Glutamatergic neuron (in vitro differentiated cells): Measurements from ENCODE around the gene NKAPL. TPM values are rescaled to one million over a fixed set of nuclear protein-coding genes. Genes with fewer than 3 reads are reported as not detected.

ENCODE experiments used
- DNase-seq: peaks from one replicate; pipeline ENCODE4 v3.0.0; 2022
- H3K27ac Mint-ChIP-seq: one replicate; pipeline ENCODE4 v1.8.0; 2020; ENCODE audit warnings: mild to moderate bottlenecking, mixed read lengths, inconsistent platforms; ENCODE audit not compliant: unreplicated experiment
- H3K27me3 Mint-ChIP-seq: one replicate; pipeline ENCODE4 v1.8.0; 2020; ENCODE audit warnings: mild to moderate bottlenecking, moderate library complexity, mixed read lengths, inconsistent platforms; ENCODE audit not compliant: unreplicated experiment
- H3K36me3 Mint-ChIP-seq: one replicate; pipeline ENCODE4 v1.8.0; 2020; ENCODE audit warnings: mild to moderate bottlenecking, mixed read lengths, inconsistent platforms; ENCODE audit not compliant: unreplicated experiment
- H3K4me1 Mint-ChIP-seq: one replicate; pipeline ENCODE4 v1.8.0; 2020; ENCODE audit warnings: mild to moderate bottlenecking, low read depth, mixed read lengths, inconsistent platforms; ENCODE audit not compliant: unreplicated experiment
- H3K4me3 Mint-ChIP-seq: one replicate; pipeline ENCODE4 v1.8.0; 2020; ENCODE audit warnings: mild to moderate bottlenecking, mixed read lengths, inconsistent platforms; ENCODE audit not compliant: unreplicated experiment
- H3K9me3 Mint-ChIP-seq: one replicate; pipeline ENCODE4 v1.8.0; 2020; ENCODE audit warnings: mild to moderate bottlenecking, moderate library complexity, mixed read lengths, inconsistent platforms; ENCODE audit not compliant: unreplicated experiment
- total RNA-seq: library from RNA; stranded (reverse); fragmentation: NEBNext Ultra II Directional; extraction: Animal tissue kit (Norgen Biotek cat#: 25700); gene quantifications from one replicate; pipeline ENCODE4 v1.2.1, GENCODE V29; 2021; ENCODE audit not compliant: unreplicated experiment
- TF ChIP-seq, protein P1 (sequence below): fragments of 200-600 bp; sonication (generic); IDR thresholded peaks from one replicate; pipeline ENCODE4 v1.5.0; 2021; ENCODE audit not compliant: partially characterized antibody, unreplicated experiment

Gene NKAPL
- total RNA-seq, 1 donor from 2014 or later: 0.69 TPM

- peaks cover 19% of the 10 kb centered on the region for H3K36me3 Mint-ChIP-seq
- peaks cover 3% of the 10 kb centered on the region for H3K27me3 Mint-ChIP-seq
- H3K27ac Mint-ChIP-seq: no peak overlapping the region
- H3K4me1 Mint-ChIP-seq: no peaks in the 10 kb centered on the region
- no peak for DNase-seq
- TF ChIP-seq, protein P1, sequence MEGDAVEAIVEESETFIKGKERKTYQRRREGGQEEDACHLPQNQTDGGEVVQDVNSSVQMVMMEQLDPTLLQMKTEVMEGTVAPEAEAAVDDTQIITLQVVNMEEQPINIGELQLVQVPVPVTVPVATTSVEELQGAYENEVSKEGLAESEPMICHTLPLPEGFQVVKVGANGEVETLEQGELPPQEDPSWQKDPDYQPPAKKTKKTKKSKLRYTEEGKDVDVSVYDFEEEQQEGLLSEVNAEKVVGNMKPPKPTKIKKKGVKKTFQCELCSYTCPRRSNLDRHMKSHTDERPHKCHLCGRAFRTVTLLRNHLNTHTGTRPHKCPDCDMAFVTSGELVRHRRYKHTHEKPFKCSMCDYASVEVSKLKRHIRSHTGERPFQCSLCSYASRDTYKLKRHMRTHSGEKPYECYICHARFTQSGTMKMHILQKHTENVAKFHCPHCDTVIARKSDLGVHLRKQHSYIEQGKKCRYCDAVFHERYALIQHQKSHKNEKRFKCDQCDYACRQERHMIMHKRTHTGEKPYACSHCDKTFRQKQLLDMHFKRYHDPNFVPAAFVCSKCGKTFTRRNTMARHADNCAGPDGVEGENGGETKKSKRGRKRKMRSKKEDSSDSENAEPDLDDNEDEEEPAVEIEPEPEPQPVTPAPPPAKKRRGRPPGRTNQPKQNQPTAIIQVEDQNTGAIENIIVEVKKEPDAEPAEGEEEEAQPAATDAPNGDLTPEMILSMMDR: no peak
- peaks cover 4% of the 10 kb centered on the region for H3K9me3 Mint-ChIP-seq
- no peak overlapping the region for H3K4me3 Mint-ChIP-seq
Measured at GRCh38 chr6:28232785-28233184, 26.3 kb upstream of the NKAPL start.

DNA sequence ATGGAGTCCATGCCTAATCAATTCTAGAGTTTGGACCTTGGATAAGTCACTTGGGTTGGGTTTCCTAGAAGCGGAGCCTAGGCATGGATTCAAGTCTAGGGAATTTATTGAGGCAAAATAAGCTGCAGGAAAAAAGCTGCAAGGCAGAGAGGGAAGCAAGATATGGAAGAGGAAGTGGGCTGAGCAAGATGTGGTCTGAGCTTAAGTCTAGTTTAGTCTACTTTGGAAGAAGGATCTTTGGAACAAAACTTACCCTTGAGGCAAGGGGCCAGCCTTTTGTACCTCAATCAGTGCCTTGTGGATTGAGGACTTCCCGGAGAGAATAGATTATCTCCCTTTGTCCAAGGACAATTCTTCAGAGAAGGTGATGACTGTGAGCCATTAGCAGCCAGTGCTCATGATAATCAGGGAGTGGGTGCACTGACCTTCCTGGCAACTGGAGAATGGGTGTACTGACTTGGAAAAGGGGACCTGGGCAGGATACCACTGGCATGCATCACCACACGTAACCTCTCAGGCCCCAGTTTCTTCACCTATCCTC is 23.1 kb upstream of the NKAPL start:
- Mint-ChIP-seq H3K4me1 (no peaks in the 10 kb centered on the region), H3K27me3 (peaks cover 3% of the 10 kb centered on the region), H3K36me3 (peaks cover 15% of the 10 kb centered on the region), H3K9me3 (peaks cover 4% of the 10 kb centered on the region), H3K4me3 (peak overlapping the region; percentile 46), H3K27ac (no peak overlapping the region)
- no peak for DNase-seq
- TF ChIP-seq, protein P1: no peak

- Mint-ChIP-seq H3K27ac (no peak overlapping the region), H3K27me3 (peaks cover 3% of the 10 kb centered on the region), H3K4me1 (no peaks in the 10 kb centered on the region), H3K9me3 (peaks cover 1% of the 10 kb centered on the region), H3K36me3 (peaks cover 5% of the 10 kb centered on the region), H3K4me3 (no peak overlapping the region)
- DNase-seq: no peak
- TF ChIP-seq, protein P1: no peak
Measured at GRCh38 chr6:28239636-28240035, 19.5 kb upstream of the NKAPL start.

DNA sequence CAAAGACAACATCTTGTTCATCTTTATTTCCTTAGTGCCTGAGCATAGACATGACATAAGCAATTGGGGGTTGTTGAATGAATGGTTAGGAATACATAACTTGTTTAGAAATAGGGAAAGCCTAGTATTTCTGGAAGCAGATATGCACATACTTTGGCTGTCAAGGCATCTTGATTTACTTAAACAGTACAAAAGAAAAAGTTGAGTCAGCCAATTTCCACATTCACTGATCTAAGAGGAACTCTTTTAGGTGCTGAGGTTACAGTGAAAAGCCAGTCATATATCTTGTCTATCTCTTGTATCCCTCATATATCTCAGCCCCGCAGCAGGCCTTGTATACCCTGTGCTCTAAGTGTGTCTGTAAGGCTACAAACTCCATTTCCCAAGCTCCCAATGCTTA is 18.6 kb upstream of the NKAPL start:
- Mint-ChIP-seq H3K9me3 (peaks cover 1% of the 10 kb centered on the region), H3K27me3 (peaks cover 3% of the 10 kb centered on the region), H3K4me3 (no peak overlapping the region), H3K27ac (no peak overlapping the region), H3K36me3 (peaks cover 5% of the 10 kb centered on the region), H3K4me1 (no peaks in the 10 kb centered on the region)
- TF ChIP-seq, protein P1: no peak
- DNase-seq: no peak

DNA sequence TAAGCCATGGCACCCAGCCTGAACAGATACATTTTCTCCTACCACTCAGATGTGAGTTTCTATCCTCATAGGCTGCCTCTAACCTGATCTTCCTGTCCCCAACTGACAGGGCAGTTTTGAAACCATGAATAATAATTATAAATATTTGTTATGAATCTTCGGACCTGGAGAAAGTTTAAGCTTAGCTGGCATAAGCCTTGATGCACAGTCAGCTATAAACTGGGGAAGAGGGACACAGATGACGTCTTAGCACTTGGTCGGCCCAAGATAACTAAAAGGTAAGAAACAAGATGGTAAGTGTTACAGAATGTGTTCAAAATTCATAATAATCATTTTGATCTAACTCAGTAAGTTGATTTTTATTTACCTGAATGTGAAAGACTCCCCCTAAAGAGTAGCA is 15.2 kb upstream of the NKAPL start:
- no peak overlapping the region for H3K4me3 Mint-ChIP-seq
- no peaks in the 10 kb centered on the region for H3K4me1 Mint-ChIP-seq
- no peak overlapping the region for H3K27ac Mint-ChIP-seq
- H3K36me3 Mint-ChIP-seq: no peaks in the 10 kb centered on the region
- no peaks in the 10 kb centered on the region for H3K27me3 Mint-ChIP-seq
- H3K9me3 Mint-ChIP-seq: no peaks in the 10 kb centered on the region
- DNase-seq: no peak
- TF ChIP-seq, protein P1: no peak
